ENCODE measurements around the gene BCAN. TPM values are rescaled to one million over a fixed set of nuclear protein-coding genes. Genes with fewer than 3 reads are reported as not detected.
"Not testable (repeated sequence)": the region's sequence is repeated elsewhere in the genome, so short reads cannot be mapped to it uniquely, and the experiment has no call there.

BCAN gene, protein sequence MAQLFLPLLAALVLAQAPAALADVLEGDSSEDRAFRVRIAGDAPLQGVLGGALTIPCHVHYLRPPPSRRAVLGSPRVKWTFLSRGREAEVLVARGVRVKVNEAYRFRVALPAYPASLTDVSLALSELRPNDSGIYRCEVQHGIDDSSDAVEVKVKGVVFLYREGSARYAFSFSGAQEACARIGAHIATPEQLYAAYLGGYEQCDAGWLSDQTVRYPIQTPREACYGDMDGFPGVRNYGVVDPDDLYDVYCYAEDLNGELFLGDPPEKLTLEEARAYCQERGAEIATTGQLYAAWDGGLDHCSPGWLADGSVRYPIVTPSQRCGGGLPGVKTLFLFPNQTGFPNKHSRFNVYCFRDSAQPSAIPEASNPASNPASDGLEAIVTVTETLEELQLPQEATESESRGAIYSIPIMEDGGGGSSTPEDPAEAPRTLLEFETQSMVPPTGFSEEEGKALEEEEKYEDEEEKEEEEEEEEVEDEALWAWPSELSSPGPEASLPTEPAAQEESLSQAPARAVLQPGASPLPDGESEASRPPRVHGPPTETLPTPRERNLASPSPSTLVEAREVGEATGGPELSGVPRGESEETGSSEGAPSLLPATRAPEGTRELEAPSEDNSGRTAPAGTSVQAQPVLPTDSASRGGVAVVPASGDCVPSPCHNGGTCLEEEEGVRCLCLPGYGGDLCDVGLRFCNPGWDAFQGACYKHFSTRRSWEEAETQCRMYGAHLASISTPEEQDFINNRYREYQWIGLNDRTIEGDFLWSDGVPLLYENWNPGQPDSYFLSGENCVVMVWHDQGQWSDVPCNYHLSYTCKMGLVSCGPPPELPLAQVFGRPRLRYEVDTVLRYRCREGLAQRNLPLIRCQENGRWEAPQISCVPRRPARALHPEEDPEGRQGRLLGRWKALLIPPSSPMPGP
- total RNA-seq, result 0.35 TPM
- long read RNA-seq, result 0 reads

DNA sequence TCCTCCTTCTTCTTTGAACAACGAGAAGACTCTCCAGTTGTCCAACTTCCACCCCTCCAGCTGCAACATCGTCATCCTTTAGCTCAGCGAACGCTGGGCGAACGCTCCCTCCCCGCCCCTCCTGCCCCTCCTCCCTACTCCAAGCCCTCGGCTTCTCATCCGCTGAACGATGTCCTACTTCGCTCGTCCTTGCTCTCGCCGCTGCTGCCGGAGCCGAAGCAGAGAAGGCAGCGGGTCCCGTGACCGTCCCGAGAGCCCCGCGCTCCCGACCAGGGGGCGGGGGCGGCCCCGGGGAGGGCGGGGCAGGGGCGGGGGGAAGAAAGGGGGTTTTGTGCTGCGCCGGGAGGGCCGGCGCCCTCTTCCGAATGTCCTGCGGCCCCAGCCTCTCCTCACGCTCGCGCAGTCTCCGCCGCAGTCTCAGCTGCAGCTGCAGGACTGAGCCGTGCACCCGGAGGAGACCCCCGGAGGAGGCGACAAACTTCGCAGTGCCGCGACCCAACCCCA lies at the start of gene BCAN:
Gene BCAN (plus strand): TSS at position 357 of the 504 bp plus-strand sequence. CDS start 3,938 bp downstream, outside the sequence.
- DNase-seq (ENCODE audit: missing footprints), result peak; percentile 56
- peak; percentile 36 for ATAC-seq
- intact Hi-C loops (cut with DNase I), result no loop called here

DNA sequence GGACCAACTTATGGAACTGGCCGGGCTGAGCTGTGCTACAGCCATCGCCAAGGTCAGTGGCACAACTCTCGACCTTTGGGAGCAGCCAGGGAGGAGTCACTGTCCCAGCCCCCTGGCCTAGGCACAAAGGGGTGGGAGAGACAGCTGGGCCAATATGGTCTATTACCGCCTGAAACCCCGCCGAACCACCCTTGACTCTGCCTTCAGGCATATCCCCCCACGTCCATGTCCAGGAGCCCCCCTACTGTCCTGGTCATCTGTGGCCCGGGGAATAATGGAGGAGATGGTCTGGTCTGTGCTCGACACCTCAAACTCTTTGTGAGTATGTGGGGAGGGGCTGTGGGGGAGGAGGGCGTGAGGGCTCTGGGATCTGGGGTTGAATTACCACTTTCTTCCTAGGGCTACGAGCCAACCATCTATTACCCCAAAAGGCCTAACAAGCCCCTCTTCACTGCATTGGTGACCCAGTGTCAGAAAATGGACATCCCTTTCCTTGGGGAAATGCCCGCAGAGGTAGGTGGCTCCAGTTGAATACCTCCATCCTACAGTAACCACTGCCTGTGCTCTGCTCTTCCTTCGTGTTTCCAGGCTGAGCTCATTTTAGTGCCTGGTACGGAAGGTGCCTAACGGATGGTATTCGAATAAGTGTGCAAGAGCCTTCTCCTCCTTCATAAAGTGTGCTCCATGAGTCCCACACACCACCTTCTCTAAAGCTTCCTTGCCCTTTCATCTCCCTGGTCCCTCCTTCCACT lies 49.6 kb upstream of the BCAN start:
- intact Hi-C loops (cut with DNase I), result loop anchor here (5.0 kb wide), 1 partner anchor 85 kb away; no protein-coding TSS in a partner anchor
- ATAC-seq (peak; percentile 29), DNase-seq (ENCODE audit: missing footprints) (no peak)

GRCh38 chr1:156592910-156593660 lies 48.8 kb upstream of the BCAN start:
- DNase-seq (ENCODE audit: missing footprints) (no peak), ATAC-seq (no peak)
- intact Hi-C loops (cut with DNase I), result loop anchor here (5.0 kb wide), 1 partner anchor 86 kb away; no protein-coding TSS in a partner anchor

DNA sequence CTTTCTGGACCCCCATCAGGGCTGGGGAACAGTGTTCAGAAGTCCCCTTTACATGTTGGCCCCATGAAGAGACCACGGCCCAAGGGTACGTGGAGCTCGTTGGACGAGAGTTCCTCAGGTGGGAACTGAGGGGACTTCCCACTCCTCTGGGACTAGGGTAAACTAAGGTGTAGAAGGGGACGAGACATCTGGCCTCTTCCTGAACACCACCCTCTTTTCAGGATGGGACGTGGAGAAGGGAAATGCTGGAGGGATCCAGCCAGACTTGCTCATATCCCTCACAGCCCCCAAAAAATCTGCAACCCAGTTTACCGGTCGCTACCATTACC lies 48.3 kb upstream of the BCAN start:
- intact Hi-C loops (cut with DNase I), result loop anchor here (5.0 kb wide), 1 partner anchor 86 kb away; no protein-coding TSS in a partner anchor
- ATAC-seq (no peak), DNase-seq (ENCODE audit: missing footprints) (no peak)

GRCh38 chr1:156594190-156594589 lies 47.7 kb upstream of the BCAN start:
- ATAC-seq (no peak), DNase-seq (ENCODE audit: missing footprints) (no peak)
- intact Hi-C loops (cut with DNase I), result loop anchor here (5.0 kb wide), 1 partner anchor 87 kb away; no protein-coding TSS in a partner anchor

DNA sequence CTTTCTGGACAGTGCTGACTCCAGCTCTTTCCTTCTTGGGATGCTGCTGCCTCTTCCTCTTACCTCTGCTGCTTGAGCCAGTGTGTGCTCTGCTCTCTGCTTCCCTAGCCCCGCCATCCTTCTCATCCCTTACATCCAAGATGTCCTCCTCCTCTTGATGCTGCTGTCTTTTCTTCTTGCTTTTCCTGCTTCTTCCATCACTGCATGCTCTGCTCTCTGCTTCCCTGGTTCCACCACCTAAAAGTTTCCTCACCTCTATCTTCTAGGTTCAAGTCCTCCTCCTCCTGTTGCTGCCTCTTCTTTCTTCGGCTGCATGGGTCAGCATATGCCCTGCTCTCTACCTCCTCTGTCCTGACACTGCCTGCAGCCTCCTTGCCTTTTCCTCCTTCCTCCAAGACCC lies 46.9 kb upstream of the BCAN start:
- no peak for DNase-seq (ENCODE audit: missing footprints)
- intact Hi-C loops (cut with DNase I), result no loop called here
- ATAC-seq, result no peak

GRCh38 chr1:156596426-156596825 lies 45.5 kb upstream of the BCAN start:
- ATAC-seq (no peak), DNase-seq (ENCODE audit: missing footprints) (no peak)
- intact Hi-C loops (cut with DNase I), result no loop called here

GRCh38 chr1:156598125-156598524 lies 43.8 kb upstream of the BCAN start:
- ATAC-seq (no peak), DNase-seq (ENCODE audit: missing footprints) (no peak)
- intact Hi-C loops (cut with DNase I), result no loop called here

- DNase-seq (ENCODE audit: missing footprints) (no peak), ATAC-seq (no peak)
- intact Hi-C loops (cut with DNase I), result no loop called here
Observed at GRCh38 chr1:156598731-156599432, 43.0 kb upstream of the BCAN start.

DNA sequence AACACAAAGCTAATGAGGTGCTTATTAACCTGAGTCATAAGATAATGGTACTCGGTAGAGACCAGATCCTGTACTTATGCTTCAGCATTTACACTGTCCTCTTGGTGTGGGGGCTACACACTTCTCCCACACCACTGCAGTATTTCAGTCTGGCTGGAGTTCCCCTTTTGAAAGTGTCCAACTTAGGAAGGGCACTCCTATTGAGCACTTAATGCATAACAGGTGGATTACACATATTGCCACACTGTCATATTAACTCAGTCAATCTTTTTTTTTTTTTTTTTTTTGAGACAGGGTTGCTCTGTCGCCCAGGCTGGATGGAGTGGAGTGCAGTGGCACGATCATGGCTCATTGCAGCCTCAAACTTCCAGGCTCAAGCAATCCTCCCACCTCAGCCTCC lies 42.1 kb upstream of the BCAN start:
- intact Hi-C loops (cut with DNase I), result no loop called here
- ATAC-seq, result no peak
- DNase-seq (ENCODE audit: missing footprints), result no peak

- ATAC-seq (no peak), DNase-seq (ENCODE audit: missing footprints) (no peak)
- intact Hi-C loops (cut with DNase I), result no loop called here
Observed at GRCh38 chr1:156600733-156601121, 41.2 kb upstream of the BCAN start.

DNA sequence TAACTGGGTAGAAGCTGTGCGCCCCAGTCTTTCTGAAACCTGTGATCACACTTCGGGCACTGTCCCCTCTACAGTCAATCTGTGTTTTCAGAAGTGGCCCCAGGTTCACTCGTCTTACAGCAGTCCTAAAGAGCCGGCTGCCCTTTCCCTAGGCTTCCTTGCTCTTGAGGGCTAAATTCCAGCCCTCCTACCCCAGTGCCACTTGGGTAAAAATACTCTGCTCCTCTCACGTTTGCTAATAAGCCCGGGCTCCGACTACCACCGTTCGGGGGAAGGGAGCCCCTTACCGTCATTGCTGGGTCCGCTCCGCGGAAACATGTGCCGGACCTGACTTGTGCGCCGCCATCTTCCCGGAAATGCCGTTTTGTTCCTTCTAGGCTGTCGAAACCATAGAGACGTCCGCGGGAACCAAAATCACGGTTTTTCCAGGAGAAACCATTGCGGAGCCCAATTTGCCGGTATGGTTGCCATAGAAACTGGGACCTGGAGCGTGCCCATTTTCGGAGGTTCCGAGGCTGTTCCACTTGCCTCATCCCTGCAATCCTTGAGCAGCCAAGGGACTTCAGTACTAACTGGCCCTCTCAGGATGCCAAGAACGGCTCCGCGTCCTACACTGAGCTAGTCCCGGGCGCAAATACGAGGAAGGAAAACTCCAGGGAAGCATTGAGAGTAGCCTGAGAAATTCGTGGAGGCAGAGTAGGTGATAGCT lies 40.6 kb upstream of the BCAN start, which contains the start of gene GPATCH4:
Gene GPATCH4 (minus strand): TSS at position 358 of the 709 bp plus-strand sequence.
- peak; percentile 88 for DNase-seq (ENCODE audit: missing footprints)
- ATAC-seq, result peak; percentile 88
- intact Hi-C loops (cut with DNase I), result no loop called here

DNA sequence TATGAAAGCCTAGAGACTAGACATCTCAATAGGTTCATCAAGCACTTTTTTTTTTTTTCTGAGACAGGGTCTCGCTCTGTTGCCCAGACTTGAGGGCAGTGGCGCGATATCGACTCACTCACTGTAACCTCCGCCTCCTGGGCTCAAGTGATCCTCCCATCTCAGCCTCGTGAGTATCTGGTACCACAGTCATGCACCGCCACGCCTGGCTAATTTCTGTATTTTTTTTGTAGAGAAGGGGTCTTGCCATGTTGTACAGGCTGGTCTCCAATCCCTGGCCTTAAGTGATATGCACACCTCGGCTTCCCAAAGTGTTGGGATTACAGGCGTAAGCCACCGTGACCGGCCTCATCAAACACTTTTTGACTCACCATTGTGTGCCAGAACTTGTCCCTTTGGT lies 40.0 kb upstream of the BCAN start:
- DNase-seq (ENCODE audit: missing footprints), result no peak
- no peak for ATAC-seq

GRCh38 chr1:156602557-156602993 lies 39.3 kb upstream of the BCAN start:
- ATAC-seq, result no peak

More for the DNA sequence above, 40.0 kb upstream of the BCAN start:
- intact Hi-C loops (cut with DNase I), result no loop called here

DNA sequence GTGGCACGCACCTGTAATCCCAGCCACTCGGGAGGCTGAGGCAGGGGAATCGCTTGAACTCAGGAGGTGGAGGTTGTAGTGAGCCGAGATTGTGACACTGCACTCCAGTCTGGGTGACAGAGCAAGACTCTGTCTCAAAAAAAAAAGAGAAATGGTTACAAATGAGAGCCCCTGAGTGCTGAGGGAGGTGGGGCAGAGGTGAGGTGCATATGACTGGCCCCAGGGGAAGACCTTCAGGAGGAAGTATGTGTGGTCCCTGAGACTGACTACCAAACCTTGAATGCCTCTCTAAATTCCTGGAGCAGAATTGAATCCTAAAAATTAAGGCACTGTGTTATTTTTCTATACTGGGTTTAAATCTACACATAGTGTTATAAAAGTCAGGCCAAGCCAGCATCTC lies 34.6 kb upstream of the BCAN start:
- DNase-seq (ENCODE audit: missing footprints), result not testable (repeated sequence)

More at GRCh38 chr1:156602557-156602993, 39.3 kb upstream of the BCAN start:
- no peak for DNase-seq (ENCODE audit: missing footprints)
- intact Hi-C loops (cut with DNase I), result no loop called here

GRCh38 chr1:156608036-156608674 lies 33.8 kb upstream of the BCAN start:
- DNase-seq (ENCODE audit: missing footprints) (no peak), ATAC-seq (peak; percentile 91)

More for the DNA sequence above, 34.6 kb upstream of the BCAN start:
- intact Hi-C loops (cut with DNase I), result loop anchor here (5.0 kb wide), 2 partner anchors 100 to 225 kb away; no protein-coding TSS in a partner anchor
- not testable (repeated sequence) for ATAC-seq

More at GRCh38 chr1:156608036-156608674, 33.8 kb upstream of the BCAN start:
- intact Hi-C loops (cut with DNase I), result loop anchor here (1.0 to 5.0 kb wide), 4 partner anchors 23 to 226 kb away; no protein-coding TSS in a partner anchor

All from Right ventricle myocardium inferior (tissue), 1 donor.